Measurements from ENCODE around the gene CEP70.

CEP70 gene

GRCh38 chr3:138464491-138464860, 129.6 kb downstream of the CEP70 start:
- Histone ChIP-seq H3K4me2 (ENCODE audit: low read length) (no peak overlapping the region), H2AFZ (ENCODE audit: low read length) (no peak overlapping the region), H3K36me3 (ENCODE audit: insufficient read depth, low read length) (no peaks in the 10 kb centered on the region), H3K79me2 (ENCODE audit: insufficient read depth, low read length) (no peaks in the 10 kb centered on the region), H3K4me3 (ENCODE audit: low read depth, low read length, poor library complexity, severe bottlenecking) (no peak overlapping the region), H3K9me2 (ENCODE audit: low read depth, low read length) (no peaks in the 10 kb centered on the region), H3F3A (ENCODE audit: insufficient read depth, low read length) (no peaks in the 10 kb centered on the region), H3K27me3 (ENCODE audit: insufficient read depth, low read length) (0 out of 2 replicates have a peak, but pooled peaks cover 4% of the 10 kb centered on the region), H3K9me3 (ENCODE audit: low read length) (no peaks in the 10 kb centered on the region), H3K9ac (ENCODE audit: low read length) (no peak overlapping the region), H3K27ac (ENCODE audit: low read depth, low read length, poor library complexity, severe bottlenecking) (no peak overlapping the region), H4K20me1 (ENCODE audit: insufficient read depth, low read length) (no peaks in the 10 kb centered on the region), H3K4me1 (ENCODE audit: insufficient read depth, low read length, severe bottlenecking) (no peaks in the 10 kb centered on the region)
- TF ChIP-seq EZH2 (IDR thresholded peaks at IDR 0.05; ENCODE audit: borderline replicate concordance, low read length) (no peak), CTCF (IDR thresholded peaks at IDR 0.05; ENCODE audit: low read length) (no peak)

- Histone ChIP-seq H3K79me2 (ENCODE audit: insufficient read depth, low read length) (no peaks in the 10 kb centered on the region), H3K36me3 (ENCODE audit: insufficient read depth, low read length) (no peaks in the 10 kb centered on the region), H3K9me2 (ENCODE audit: low read depth, low read length) (no peaks in the 10 kb centered on the region), H4K20me1 (ENCODE audit: insufficient read depth, low read length) (no peaks in the 10 kb centered on the region), H2AFZ (ENCODE audit: low read length) (no peak overlapping the region), H3F3A (ENCODE audit: insufficient read depth, low read length) (no peaks in the 10 kb centered on the region), H3K27me3 (ENCODE audit: insufficient read depth, low read length) (0 out of 2 replicates have a peak, but pooled peaks cover 4% of the 10 kb centered on the region), H3K4me3 (ENCODE audit: low read depth, low read length, poor library complexity, severe bottlenecking) (no peak overlapping the region), H3K4me1 (ENCODE audit: insufficient read depth, low read length, severe bottlenecking) (no peaks in the 10 kb centered on the region), H3K4me2 (ENCODE audit: low read length) (no peak overlapping the region), H3K9ac (ENCODE audit: low read length) (no peak overlapping the region), H3K27ac (ENCODE audit: low read depth, low read length, poor library complexity, severe bottlenecking) (no peak overlapping the region), H3K9me3 (ENCODE audit: low read length) (no peaks in the 10 kb centered on the region)
- TF ChIP-seq CTCF (IDR thresholded peaks at IDR 0.05; ENCODE audit: low read length) (no peak), EZH2 (IDR thresholded peaks at IDR 0.05; ENCODE audit: borderline replicate concordance, low read length) (no peak)
Observed at GRCh38 chr3:138463724-138464490, 130.2 kb downstream of the CEP70 start.

GRCh38 chr3:138461896-138462295, 132.2 kb downstream of the CEP70 start:
- no peaks in the 10 kb centered on the region for H3K9me2 ChIP-seq (ENCODE audit: low read depth, low read length)
- H3K9ac ChIP-seq (ENCODE audit: low read length) = no peak overlapping the region
- no peak overlapping the region for H3K27ac ChIP-seq (ENCODE audit: low read depth, low read length, poor library complexity, severe bottlenecking)
- H3K9me3 ChIP-seq (ENCODE audit: low read length) = no peaks in the 10 kb centered on the region
- no peaks in the 10 kb centered on the region for H3K27me3 ChIP-seq (ENCODE audit: insufficient read depth, low read length)
- no peak for TF ChIP-seq CTCF (IDR thresholded peaks at IDR 0.05; ENCODE audit: low read length)
- TF ChIP-seq EZH2 (IDR thresholded peaks at IDR 0.05; ENCODE audit: borderline replicate concordance, low read length) = no peak
- no peaks in the 10 kb centered on the region for H3K36me3 ChIP-seq (ENCODE audit: insufficient read depth, low read length)
- no peaks in the 10 kb centered on the region for H4K20me1 ChIP-seq (ENCODE audit: insufficient read depth, low read length)
- no peak overlapping the region for H3K4me3 ChIP-seq (ENCODE audit: low read depth, low read length, poor library complexity, severe bottlenecking)
- H2AFZ ChIP-seq (ENCODE audit: low read length) = no peak overlapping the region
- H3F3A ChIP-seq (ENCODE audit: insufficient read depth, low read length) = no peaks in the 10 kb centered on the region
- H3K4me1 ChIP-seq (ENCODE audit: insufficient read depth, low read length, severe bottlenecking) = no peaks in the 10 kb centered on the region
- no peak overlapping the region for H3K4me2 ChIP-seq (ENCODE audit: low read length)
- no peaks in the 10 kb centered on the region for H3K79me2 ChIP-seq (ENCODE audit: insufficient read depth, low read length)

All from OCI-LY1 (cell line).